Measurements from ENCODE around the gene PPME1. TPM values are rescaled to one million over a fixed set of nuclear protein-coding genes. Genes with fewer than 3 reads are reported as not detected.

PPME1 gene
- total and polyA plus RNA-seq, 12 donors, result 24.2 to 35.3 (median 30.0) TPM

- 71 to 75% methylated on average over 2 of the region's 2 CpGs for WGBS, 2 donors
- H3K9me3 ChIP-seq, result no peaks in the 10 kb centered on the region
- H3K27me3 ChIP-seq, result no peaks in the 10 kb centered on the region
- H3K27ac ChIP-seq, result no peak overlapping the region
- H3K4me1 ChIP-seq, result peaks cover 0 to 13% (median 0%) of the 10 kb centered on the region in 9 donors
- H3K36me3 ChIP-seq, result peaks cover 0 to 6% (median 0%) of the 10 kb centered on the region in 9 donors
- no peak for TF ChIP-seq CTCF (IDR thresholded peaks at IDR 0.05)
- ATAC-seq (no peak), DNase-seq (no peak)
- no peak overlapping the region for H3K4me3 ChIP-seq
- intact Hi-C loops (cut with DNase I), result no loop called here
Observed at GRCh38 chr11:74284466-74284865, 113.4 kb downstream of the PPME1 start.

- ATAC-seq, result peak in 1 of 8 donors; percentile 90
- intact Hi-C loops (cut with DNase I), result no loop called here
- Histone ChIP-seq H3K4me3 (no peak overlapping the region), H3K9me3 (no peaks in the 10 kb centered on the region), H3K4me1 (peaks cover 0 to 9% (median 0%) of the 10 kb centered on the region in 9 donors), H3K36me3 (peaks cover 0 to 6% (median 0%) of the 10 kb centered on the region in 9 donors), H3K27me3 (no peaks in the 10 kb centered on the region), H3K27ac (peak overlapping the region in 1 of 10 donors; percentile 51)
- WGBS, 2 donors, result 48 to 87% methylated on average over 1 of the region's 1 CpG
- no peak for TF ChIP-seq CTCF (IDR thresholded peaks at IDR 0.05)
- DNase-seq, result no peak
Observed at GRCh38 chr11:74288161-74288560, 117.1 kb downstream of the PPME1 start.

DNA sequence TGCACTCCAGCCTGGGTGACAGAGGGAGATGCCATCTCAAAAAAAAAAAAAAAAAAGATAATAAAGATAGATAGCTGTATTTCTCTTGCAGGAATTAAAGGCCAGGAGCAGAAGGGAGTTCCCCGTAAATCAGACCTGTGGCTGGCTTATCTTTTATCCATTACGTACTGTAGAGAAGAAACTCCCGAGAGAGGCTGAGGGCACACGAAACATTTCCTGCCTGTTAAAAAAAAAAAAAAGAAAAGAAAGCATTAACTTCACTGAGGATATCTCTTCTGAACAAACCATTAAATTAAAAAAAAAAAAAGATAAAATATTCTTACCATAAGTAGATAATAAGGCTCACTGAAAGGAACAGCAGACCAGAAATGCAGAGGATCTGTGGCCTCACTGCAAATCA, 117.8 kb downstream of the PPME1 start:
- Histone ChIP-seq H3K27me3 (no peaks in the 10 kb centered on the region), H3K4me3 (no peak overlapping the region), H3K36me3 (peaks cover 0 to 6% (median 0%) of the 10 kb centered on the region in 9 donors), H3K4me1 (peaks cover 0 to 9% (median 0%) of the 10 kb centered on the region in 9 donors), H3K9me3 (no peaks in the 10 kb centered on the region), H3K27ac (no peak overlapping the region)
- ATAC-seq (no peak), DNase-seq (no peak)
- 35 to 50% methylated on average over 4 of the region's 4 CpGs for WGBS, 2 donors
- no peak for TF ChIP-seq CTCF (IDR thresholded peaks at IDR 0.05)
- intact Hi-C loops (cut with DNase I), result no loop called here

- no peaks in the 10 kb centered on the region for H3K36me3 ChIP-seq
- no peak for ATAC-seq
- peaks cover 0 to 4% (median 0%) of the 10 kb centered on the region in 9 donors for H3K4me1 ChIP-seq
- no peak overlapping the region for H3K4me3 ChIP-seq
- H3K9me3 ChIP-seq, result no peaks in the 10 kb centered on the region
- H3K27me3 ChIP-seq, result peaks cover 0 to 3% (median 0%) of the 10 kb centered on the region in 7 donors
- 97 to 100% methylated on average over 1 of the region's 1 CpG for WGBS, 2 donors
- no peak for TF ChIP-seq CTCF (IDR thresholded peaks at IDR 0.05)
- intact Hi-C loops (cut with DNase I), result no loop called here
- H3K27ac ChIP-seq, result no peak overlapping the region
- DNase-seq, result no peak
Observed at GRCh38 chr11:74297484-74297883, 126.4 kb downstream of the PPME1 start.
